Endodermal cell (in vitro differentiated cells): ENCODE measurements around the gene C1orf56. TPM values are rescaled to one million over a fixed set of nuclear protein-coding genes. Genes with fewer than 3 reads are reported as not detected.

ENCODE experiments used
- DNase-seq: peaks from one replicate; pipeline ENCODE4 v3.0.0-alpha.2; 2017
- H3K27ac ChIP-seq: 2 replicates; pipeline ENCODE4 v1.5.1; 2013; ENCODE audit warnings: mild to moderate bottlenecking, low read depth, low read length, moderate library complexity
- H3K27me3 ChIP-seq: 2 replicates; pipeline ENCODE4 v1.6.1; 2013; ENCODE audit warnings: mild to moderate bottlenecking, low read length, moderate library complexity; ENCODE audit not compliant: insufficient read depth, control insufficient read depth, poor library complexity, severe bottlenecking
- H3K36me3 ChIP-seq: 2 replicates; pipeline ENCODE4 v1.7.0; 2013; ENCODE audit warnings: mild to moderate bottlenecking, low read length, moderate library complexity; ENCODE audit not compliant: control insufficient read depth, insufficient read depth
- H3K4me1 ChIP-seq: one replicate; pipeline ENCODE4 v1.7.0; 2013; ENCODE audit warnings: low read length; ENCODE audit not compliant: control insufficient read depth, insufficient read depth
- H3K4me3 ChIP-seq: 2 replicates; pipeline ENCODE4 v1.5.1; 2013; ENCODE audit warnings: mild to moderate bottlenecking, low read length, moderate library complexity
- H3K9ac ChIP-seq: 2 replicates; pipeline ENCODE4 v1.6.1; 2013; ENCODE audit warnings: mild to moderate bottlenecking, low read length, moderate library complexity; ENCODE audit not compliant: poor library complexity, severe bottlenecking; ENCODE audit errors: extremely low read depth
- H3K9me3 ChIP-seq: 2 replicates; pipeline ENCODE4 v1.6.1; 2013; ENCODE audit warnings: mild to moderate bottlenecking, low read length, moderate library complexity; ENCODE audit not compliant: control insufficient read depth
- H3K27ac Mint-ChIP-seq: 2 replicates; pipeline ENCODE4 v1.8.0; 2020; ENCODE audit warnings: mixed read lengths
- H3K27me3 Mint-ChIP-seq: 2 replicates; pipeline ENCODE4 v1.8.0; 2021; ENCODE audit warnings: mild to moderate bottlenecking, mixed read lengths; ENCODE audit not compliant: insufficient read depth
- H3K36me3 Mint-ChIP-seq: 2 replicates; pipeline ENCODE4 v1.8.0; 2020; ENCODE audit warnings: low read depth, mixed read lengths
- H3K4me1 Mint-ChIP-seq: 2 replicates; pipeline ENCODE4 v1.8.0; 2020; ENCODE audit warnings: mixed read lengths
- H3K4me3 Mint-ChIP-seq: 2 replicates; pipeline ENCODE4 v1.8.0; 2020; ENCODE audit warnings: mild to moderate bottlenecking, moderate library complexity, mixed read lengths
- H3K9me3 Mint-ChIP-seq: 2 replicates; pipeline ENCODE4 v1.8.0; 2020; ENCODE audit warnings: mild to moderate bottlenecking, mixed read lengths
- WGBS, 2 experiments: methylation state at CpG; one replicate each; pipeline versions ENCODE4 v1.1.5 to v1.1.7; 2013; ENCODE audit warnings: missing lambda C conversion rate in 2 of 2, mixed read lengths in 1 of 2; ENCODE audit not compliant: insufficient coverage in 1 of 2, insufficient read length in 1 of 2; 5-methylcytosine and 5-hydroxymethylcytosine counted together
- total RNA-seq, 2 donors: library from RNA; stranded (reverse); fragmentation: NEBNext Ultra II Directional in 1 of 2; extraction: Animal tissue kit (Norgen Biotek cat#: 25700) in 1 of 2; gene quantifications; 2 replicates in 1 of 2; 3 replicates in 1 of 2; pipeline ENCODE4 v1.2.1, GENCODE V29; 2021
- TF ChIP-seq, protein P1 (sequence below): fragments of 200-600 bp; sonication (generic); conservative IDR thresholded peaks from 2 replicates; pipeline ENCODE4 v1.5.0; 2021; ENCODE audit warnings: antibody characterized with exemption, mild to moderate bottlenecking

The C1orf56 gene
- total RNA-seq, 2 donors from 2014 or later = 4.7 to 6.6 TPM

DNA sequence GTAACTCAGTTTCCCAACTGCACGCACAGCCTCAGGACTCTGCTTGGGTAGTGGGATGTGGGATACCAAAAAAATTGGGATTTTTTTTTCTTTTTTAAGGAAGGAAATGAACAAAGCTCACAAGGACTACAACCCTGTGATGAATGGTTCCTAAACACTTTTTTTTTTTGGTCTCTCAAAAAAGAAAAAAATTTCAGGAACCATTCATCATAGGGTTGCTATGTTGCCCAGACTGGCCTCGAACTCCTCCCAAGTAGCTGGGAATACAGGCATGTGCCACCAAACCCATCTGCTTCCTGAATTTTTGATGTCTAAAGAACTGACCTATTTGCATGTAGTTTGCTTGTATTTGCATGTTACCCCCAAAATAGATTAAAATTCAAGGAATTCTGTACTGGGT is 47.6 kb upstream of the C1orf56 start:
- no peak overlapping the region for H3K9ac ChIP-seq
- peaks cover 9% of the 10 kb centered on the region for H3K4me1 Mint-ChIP-seq
- WGBS, 2 experiments = 80 to 88% methylated on average over 1 to 2 of the region's 2 CpGs
- H3K4me3 Mint-ChIP-seq = no peak overlapping the region
- no peak for DNase-seq
- H3K4me3 ChIP-seq = no peak overlapping the region
- no peak overlapping the region for H3K27ac Mint-ChIP-seq
- H3K36me3 Mint-ChIP-seq = no peaks in the 10 kb centered on the region
- no peaks in the 10 kb centered on the region for H3K27me3 Mint-ChIP-seq
- no peaks in the 10 kb centered on the region for H3K9me3 ChIP-seq
- H3K36me3 ChIP-seq = no peaks in the 10 kb centered on the region
- no peak overlapping the region for H3K27ac ChIP-seq
- TF ChIP-seq, protein P1, sequence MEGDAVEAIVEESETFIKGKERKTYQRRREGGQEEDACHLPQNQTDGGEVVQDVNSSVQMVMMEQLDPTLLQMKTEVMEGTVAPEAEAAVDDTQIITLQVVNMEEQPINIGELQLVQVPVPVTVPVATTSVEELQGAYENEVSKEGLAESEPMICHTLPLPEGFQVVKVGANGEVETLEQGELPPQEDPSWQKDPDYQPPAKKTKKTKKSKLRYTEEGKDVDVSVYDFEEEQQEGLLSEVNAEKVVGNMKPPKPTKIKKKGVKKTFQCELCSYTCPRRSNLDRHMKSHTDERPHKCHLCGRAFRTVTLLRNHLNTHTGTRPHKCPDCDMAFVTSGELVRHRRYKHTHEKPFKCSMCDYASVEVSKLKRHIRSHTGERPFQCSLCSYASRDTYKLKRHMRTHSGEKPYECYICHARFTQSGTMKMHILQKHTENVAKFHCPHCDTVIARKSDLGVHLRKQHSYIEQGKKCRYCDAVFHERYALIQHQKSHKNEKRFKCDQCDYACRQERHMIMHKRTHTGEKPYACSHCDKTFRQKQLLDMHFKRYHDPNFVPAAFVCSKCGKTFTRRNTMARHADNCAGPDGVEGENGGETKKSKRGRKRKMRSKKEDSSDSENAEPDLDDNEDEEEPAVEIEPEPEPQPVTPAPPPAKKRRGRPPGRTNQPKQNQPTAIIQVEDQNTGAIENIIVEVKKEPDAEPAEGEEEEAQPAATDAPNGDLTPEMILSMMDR = no peak
- peaks cover 2% of the 10 kb centered on the region for H3K4me1 ChIP-seq
- no peaks in the 10 kb centered on the region for H3K27me3 ChIP-seq
- no peaks in the 10 kb centered on the region for H3K9me3 Mint-ChIP-seq

- no peak overlapping the region for H3K27ac Mint-ChIP-seq
- Histone ChIP-seq H3K27ac (no peak overlapping the region), H3K9ac (no peak overlapping the region), H3K4me3 (no peak overlapping the region), H3K4me1 (peaks cover 2% of the 10 kb centered on the region), H3K36me3 (no peaks in the 10 kb centered on the region), H3K9me3 (no peaks in the 10 kb centered on the region), H3K27me3 (no peaks in the 10 kb centered on the region)
- H3K36me3 Mint-ChIP-seq = no peaks in the 10 kb centered on the region
- H3K27me3 Mint-ChIP-seq = no peaks in the 10 kb centered on the region
- TF ChIP-seq, protein P1 = no peak
- no peak overlapping the region for H3K4me3 Mint-ChIP-seq
- 95 to 100% methylated on average over 3 of the region's 3 CpGs for WGBS, 2 experiments
- peaks cover 9% of the 10 kb centered on the region for H3K4me1 Mint-ChIP-seq
- no peak for DNase-seq
- H3K9me3 Mint-ChIP-seq = no peaks in the 10 kb centered on the region
These were observed 47.1 kb upstream of the C1orf56 start for GRCh38 chr1:151000408-151000807.

- Mint-ChIP-seq H3K36me3 (no peaks in the 10 kb centered on the region), H3K9me3 (no peaks in the 10 kb centered on the region), H3K4me3 (no peak overlapping the region), H3K27me3 (no peaks in the 10 kb centered on the region), H3K27ac (no peak overlapping the region), H3K4me1 (peaks cover 16% of the 10 kb centered on the region)
- 91 to 98% methylated on average over 4 of the region's 4 CpGs for WGBS, 2 experiments
- H3K4me1 ChIP-seq = no peaks in the 10 kb centered on the region
- TF ChIP-seq, protein P1 = no peak
- no peaks in the 10 kb centered on the region for H3K27me3 ChIP-seq
- no peak overlapping the region for H3K9ac ChIP-seq
- no peak overlapping the region for H3K4me3 ChIP-seq
- no peak for DNase-seq
- H3K27ac ChIP-seq = no peak overlapping the region
- no peaks in the 10 kb centered on the region for H3K36me3 ChIP-seq
- H3K9me3 ChIP-seq = no peaks in the 10 kb centered on the region
These were observed 45.9 kb upstream of the C1orf56 start for GRCh38 chr1:151001602-151002001.
